GM19324 (cell line): Measurements from ENCODE around the gene RAP1B.
A peak's percentile ranks its signal among the peaks of the same experiment; 100 is the strongest.
"Not testable (repeated sequence)": the region's sequence is repeated elsewhere in the genome, so short reads cannot be mapped to it uniquely, and the experiment has no call there.

ENCODE experiments used
- ATAC-seq: cut with Tn5 transposase; IDR thresholded peaks from one replicate; pipeline ENCODE4 v1.9.1; 2021; ENCODE audit warnings: mild to moderate bottlenecking, moderate library complexity; ENCODE audit not compliant: unreplicated experiment, low FRiP score

RAP1B gene

GRCh38 chr12:68631227-68631626 is 20.5 kb downstream of the RAP1B start:
- ATAC-seq, result no peak

GRCh38 chr12:68632486-68632885 is 21.8 kb downstream of the RAP1B start:
- ATAC-seq, result no peak

GRCh38 chr12:68633614-68634558 is 23.2 kb downstream of the RAP1B start:
- ATAC-seq, result no peak

- no peak for ATAC-seq
Observed at GRCh38 chr12:68636268-68636667, 25.6 kb downstream of the RAP1B start.

- ATAC-seq, result not testable (repeated sequence)
Observed at GRCh38 chr12:68637439-68637838, 26.7 kb downstream of the RAP1B start.

- ATAC-seq, result no peak
Observed at GRCh38 chr12:68638171-68638570, 27.5 kb downstream of the RAP1B start.

- no peak for ATAC-seq
Observed at GRCh38 chr12:68638721-68639395, 28.2 kb downstream of the RAP1B start.

GRCh38 chr12:68639396-68639767 is 28.7 kb downstream of the RAP1B start:
- ATAC-seq, result no peak

GRCh38 chr12:68641138-68641537 is 30.4 kb downstream of the RAP1B start:
- peak; percentile 94 for ATAC-seq

GRCh38 chr12:68646484-68646883 is 35.8 kb downstream of the RAP1B start:
- no peak for ATAC-seq

- ATAC-seq, result no peak
Observed at GRCh38 chr12:68647507-68647906, 36.8 kb downstream of the RAP1B start.

- no peak for ATAC-seq
Observed at GRCh38 chr12:68648179-68648578, 37.5 kb downstream of the RAP1B start.

GRCh38 chr12:68665016-68665569 is 54.4 kb downstream of the RAP1B start:
- no peak for ATAC-seq

GRCh38 chr12:68667291-68667690 is 56.6 kb downstream of the RAP1B start:
- no peak for ATAC-seq

GRCh38 chr12:68667896-68668295 is 57.2 kb downstream of the RAP1B start:
- no peak for ATAC-seq

- ATAC-seq, result no peak
Observed at GRCh38 chr12:68671179-68671578, 60.5 kb downstream of the RAP1B start.

- no peak for ATAC-seq
Observed at GRCh38 chr12:68673788-68674187, 63.1 kb downstream of the RAP1B start.

- ATAC-seq, result no peak
Observed at GRCh38 chr12:68674376-68674775, 63.7 kb downstream of the RAP1B start.

- no peak for ATAC-seq
Observed at GRCh38 chr12:68675101-68675842, 64.6 kb downstream of the RAP1B start.

GRCh38 chr12:68676854-68677253 is 66.2 kb downstream of the RAP1B start:
- not testable (repeated sequence) for ATAC-seq

GRCh38 chr12:68686262-68686594 is 75.5 kb downstream of the RAP1B start:
- no peak for ATAC-seq
